Activated CD8-positive, alpha-beta memory T cell treated with anti-CD3 and anti-CD28 coated beads, Interleukin-2, amount 50 U/mL, for 48 hours (primary cell): Measurements from ENCODE around the gene HSPB7.
A peak's percentile ranks its signal among the peaks of the same experiment; 100 is the strongest.
"Not testable (repeated sequence)": the region's sequence is repeated elsewhere in the genome, so short reads cannot be mapped to it uniquely, and the experiment has no call there.

Experiments
- DNase-seq: peaks from one replicate; pipeline ENCODE4 v3.0.0-alpha.2; 2020

The HSPB7 gene

GRCh38 chr1:16048573-16049189 lies 30.8 kb upstream of the HSPB7 start:
- peak; percentile 65 for DNase-seq

GRCh38 chr1:16047791-16048475 lies 30.1 kb upstream of the HSPB7 start:
- no peak for DNase-seq

- DNase-seq, result no peak
These were observed 29.0 kb upstream of the HSPB7 start for GRCh38 chr1:16046842-16047241.

GRCh38 chr1:16043950-16044349 lies 26.1 kb upstream of the HSPB7 start:
- no peak for DNase-seq

GRCh38 chr1:16043521-16043920 lies 25.7 kb upstream of the HSPB7 start, which contains the start of gene CLCNKB:
Gene CLCNKB, plus strand, starts transcription at chr1:16043782. Its CDS starts 711 bp downstream, at chr1:16044493.
- DNase-seq, result no peak

GRCh38 chr1:16042654-16043053 lies 24.8 kb upstream of the HSPB7 start:
- not testable (repeated sequence) for DNase-seq

- DNase-seq, result no peak
These were observed 24.3 kb upstream of the HSPB7 start for GRCh38 chr1:16042096-16042495.

GRCh38 chr1:16041200-16041599 lies 23.4 kb upstream of the HSPB7 start:
- no peak for DNase-seq

- DNase-seq, result not testable (repeated sequence)
These were observed 22.0 kb upstream of the HSPB7 start for GRCh38 chr1:16039871-16040270.

- no peak for DNase-seq
These were observed 20.7 kb upstream of the HSPB7 start for GRCh38 chr1:16038620-16038912.

GRCh38 chr1:16036461-16036860 lies 18.6 kb upstream of the HSPB7 start:
- DNase-seq, result not testable (repeated sequence)

GRCh38 chr1:16033103-16033632 lies 15.3 kb upstream of the HSPB7 start:
- DNase-seq, result not testable (repeated sequence)

- DNase-seq, result peak; percentile 83
These were observed 14.7 kb upstream of the HSPB7 start for GRCh38 chr1:16032388-16033102.

- no peak for DNase-seq
These were observed 13.7 kb upstream of the HSPB7 start for GRCh38 chr1:16031551-16031950.

GRCh38 chr1:16029288-16029687 lies 11.4 kb upstream of the HSPB7 start:
- no peak for DNase-seq

- DNase-seq, result not testable (repeated sequence)
These were observed 11.1 kb upstream of the HSPB7 start for GRCh38 chr1:16029003-16029268.

GRCh38 chr1:16028237-16029002 lies 10.6 kb upstream of the HSPB7 start:
- DNase-seq, result no peak

- peak; percentile 61 for DNase-seq
These were observed 9.1 kb upstream of the HSPB7 start for GRCh38 chr1:16026723-16027484.

- DNase-seq, result not testable (repeated sequence)
These were observed 8.5 kb upstream of the HSPB7 start for GRCh38 chr1:16026302-16026701.

GRCh38 chr1:16023050-16023653 lies 5.3 kb upstream of the HSPB7 start:
- DNase-seq, result no peak

- no peak for DNase-seq
These were observed 4.5 kb upstream of the HSPB7 start for GRCh38 chr1:16022393-16022792.

- DNase-seq, result no peak
These were observed 3.8 kb upstream of the HSPB7 start, which contains the start of gene CLCNKA for GRCh38 chr1:16021681-16022080. Gene CLCNKA, plus strand, starts transcription at chr1:16022036. Its CDS starts 584 bp downstream, at chr1:16022620.
